ENCODE measurements around the gene STPG4. TPM values are rescaled to one million over a fixed set of nuclear protein-coding genes. Genes with fewer than 3 reads are reported as not detected.
"Not testable (repeated sequence)": the region's sequence is repeated elsewhere in the genome, so short reads cannot be mapped to it uniquely, and the experiment has no call there.

The STPG4 gene
- 0.22 TPM in 1 of 2 replicates, not detected in the other for total RNA-seq

DNA sequence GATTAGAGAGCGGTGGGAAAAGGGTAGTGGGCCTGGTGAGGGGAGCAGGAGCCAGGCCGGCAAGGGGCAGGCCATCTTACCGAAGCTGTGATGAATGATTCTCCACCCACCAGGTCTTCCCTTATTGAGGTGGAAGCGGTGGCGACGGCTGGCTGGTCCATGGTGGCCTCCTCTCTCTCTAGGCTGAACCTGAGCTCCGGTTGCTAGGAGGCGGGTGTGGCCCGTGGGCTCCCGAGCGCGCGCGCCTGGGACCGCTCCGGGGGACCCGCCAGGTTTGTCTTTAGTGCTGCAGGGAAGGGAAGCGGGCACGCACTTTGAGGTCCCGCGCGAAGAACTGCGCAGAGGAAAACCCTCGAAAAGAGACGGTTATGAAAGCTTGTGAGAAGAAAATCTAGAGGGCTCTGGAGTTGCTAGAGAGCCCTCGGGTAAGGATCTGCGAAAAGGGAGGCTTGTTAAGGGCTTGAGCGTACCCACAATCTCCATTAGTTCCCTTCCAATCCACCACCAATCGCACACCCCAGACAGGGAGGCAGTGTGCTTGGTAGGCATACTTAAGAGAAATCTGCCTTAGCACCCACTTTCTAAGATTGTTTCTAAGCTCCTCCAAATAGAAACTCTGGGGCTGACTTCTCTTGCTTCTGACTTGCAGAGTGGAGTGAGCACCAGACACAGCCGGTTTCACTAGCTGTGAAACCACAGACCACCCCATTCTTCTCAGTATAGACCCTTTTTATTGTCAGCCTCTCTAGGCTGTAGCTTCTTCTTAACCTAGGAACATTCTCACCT lies at the start of gene STPG4:
Gene STPG4, minus strand, starts transcription at position 218 of the 786 bp plus-strand sequence. Its CDS starts 57 bp downstream, at position 161.
- intact Hi-C loops (cut with micrococcal nuclease): no loop called here

DNA sequence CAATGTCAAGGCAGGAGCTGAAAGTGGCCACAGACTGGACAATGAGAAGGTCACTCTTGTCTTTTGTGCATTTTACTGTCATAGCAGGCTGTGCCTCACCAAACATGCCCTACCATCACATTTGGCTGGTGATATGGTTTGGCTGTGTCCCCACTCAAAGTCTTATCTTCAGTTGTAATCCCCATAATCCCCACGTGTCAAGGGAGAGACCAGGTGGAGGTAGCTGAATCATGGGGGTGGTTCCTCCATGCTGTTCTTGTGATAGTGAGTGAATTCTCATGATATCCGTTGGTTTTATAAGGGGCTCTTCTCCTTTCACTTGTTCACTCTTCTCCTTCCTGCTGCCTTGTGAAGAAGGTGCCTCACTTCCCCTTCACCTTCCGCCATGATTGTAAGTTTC lies 49.6 kb upstream of the STPG4 start:
- intact Hi-C loops (cut with micrococcal nuclease): no loop called here

DNA sequence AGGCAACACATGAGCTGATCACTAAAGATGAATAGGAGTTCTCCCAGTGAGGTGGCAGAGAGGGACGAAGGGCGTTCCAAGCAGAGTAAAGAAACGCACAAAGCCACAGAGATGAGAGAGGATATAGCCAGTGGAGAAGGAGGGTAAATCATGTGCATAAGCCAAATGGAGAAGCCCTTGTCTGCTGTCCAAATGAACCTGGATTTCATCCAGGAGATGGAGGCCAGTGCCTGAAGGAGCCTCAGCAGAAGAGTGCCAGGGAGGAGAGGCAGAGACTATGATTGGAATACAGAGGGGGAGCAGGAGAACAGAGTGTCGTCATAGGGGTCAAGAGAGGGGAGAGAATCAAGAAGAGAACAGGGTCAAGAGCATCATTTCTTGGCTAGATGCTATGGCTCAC lies 48.9 kb upstream of the STPG4 start:
- intact Hi-C loops (cut with micrococcal nuclease): no loop called here

DNA sequence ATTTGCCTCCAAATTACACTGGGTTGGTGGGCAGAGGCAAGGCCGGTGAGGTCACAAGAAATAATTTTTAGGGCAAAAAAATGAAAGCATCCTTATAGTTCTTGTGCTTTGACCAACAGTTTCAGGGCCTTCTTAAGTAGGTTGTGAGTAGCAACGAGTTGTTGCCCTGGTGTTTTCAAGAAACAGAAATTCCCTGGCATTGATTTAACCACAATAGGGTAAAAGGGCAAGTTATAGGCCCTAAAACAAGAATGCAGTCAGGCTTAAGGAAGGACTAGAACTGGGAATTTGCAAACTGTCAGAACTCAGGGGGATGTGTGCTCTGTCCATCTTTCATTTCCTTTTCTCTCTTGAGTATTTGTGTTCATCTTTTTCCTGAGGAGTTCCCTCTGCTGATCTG lies 46.1 kb upstream of the STPG4 start:
- intact Hi-C loops (cut with micrococcal nuclease): no loop called here

GRCh38 chr2:47198985-47199451 lies 43.9 kb upstream of the STPG4 start:
- intact Hi-C loops (cut with micrococcal nuclease): no loop called here

GRCh38 chr2:47196499-47196898 lies 41.4 kb upstream of the STPG4 start:
- intact Hi-C loops (cut with micrococcal nuclease): no loop called here

- intact Hi-C loops (cut with micrococcal nuclease): no loop called here
These were observed 40.9 kb upstream of the STPG4 start for GRCh38 chr2:47196046-47196445.

- intact Hi-C loops (cut with micrococcal nuclease): no loop called here
These were observed 40.0 kb upstream of the STPG4 start for GRCh38 chr2:47195148-47195547.

DNA sequence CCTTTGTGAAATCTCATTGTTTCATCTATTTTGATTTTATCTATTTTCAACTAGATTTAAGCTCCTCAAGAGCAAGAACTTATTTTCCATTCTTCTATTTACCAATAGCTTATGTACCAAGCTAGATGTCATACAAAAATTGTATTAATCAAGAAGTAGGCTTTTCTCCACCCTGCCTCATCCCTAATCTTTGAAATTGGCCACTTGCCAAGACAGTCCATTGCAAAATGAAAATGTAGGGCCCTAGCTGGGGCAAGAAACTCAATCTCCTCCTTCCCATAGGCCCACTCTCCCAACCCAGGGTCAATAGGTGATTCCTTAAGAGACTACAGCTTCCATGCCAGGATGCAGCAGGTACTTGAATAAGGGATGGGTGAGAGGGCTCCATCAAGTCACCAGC lies 39.3 kb upstream of the STPG4 start:
- intact Hi-C loops (cut with micrococcal nuclease): no loop called here

GRCh38 chr2:47193607-47194006 lies 38.5 kb upstream of the STPG4 start:
- intact Hi-C loops (cut with micrococcal nuclease): no loop called here

DNA sequence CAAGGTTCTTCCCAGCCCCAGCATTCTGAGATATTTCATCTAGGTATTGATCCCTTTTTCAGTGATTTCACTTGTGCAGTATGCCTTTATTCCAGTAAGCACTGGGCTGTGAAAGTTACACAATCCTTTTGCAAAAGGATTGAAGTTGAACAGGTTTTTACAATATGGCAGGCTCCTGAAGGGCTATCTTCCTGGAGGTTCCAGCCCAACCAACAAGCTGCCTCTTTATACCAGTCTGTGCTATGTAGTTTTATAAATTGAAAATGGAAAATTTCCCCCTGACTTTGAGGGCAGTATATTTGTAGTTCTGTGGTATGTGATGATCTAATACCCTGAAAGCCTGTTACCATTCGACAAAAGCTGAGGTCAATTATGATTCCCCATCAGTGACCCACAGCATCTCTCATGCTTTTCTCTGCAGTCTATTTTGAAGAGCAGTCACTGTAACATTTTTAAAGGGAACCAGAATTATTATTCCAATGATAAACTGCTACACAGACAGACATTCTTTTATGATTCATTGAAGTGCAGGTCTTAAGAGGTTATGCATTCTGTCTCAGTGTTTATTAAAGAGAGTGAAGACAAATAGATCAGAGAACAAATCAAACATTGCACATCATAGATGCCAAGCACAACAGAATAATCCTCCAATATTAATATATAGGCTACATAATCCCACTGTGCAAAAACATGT lies 35.2 kb upstream of the STPG4 start:
- intact Hi-C loops (cut with micrococcal nuclease): no loop called here

DNA sequence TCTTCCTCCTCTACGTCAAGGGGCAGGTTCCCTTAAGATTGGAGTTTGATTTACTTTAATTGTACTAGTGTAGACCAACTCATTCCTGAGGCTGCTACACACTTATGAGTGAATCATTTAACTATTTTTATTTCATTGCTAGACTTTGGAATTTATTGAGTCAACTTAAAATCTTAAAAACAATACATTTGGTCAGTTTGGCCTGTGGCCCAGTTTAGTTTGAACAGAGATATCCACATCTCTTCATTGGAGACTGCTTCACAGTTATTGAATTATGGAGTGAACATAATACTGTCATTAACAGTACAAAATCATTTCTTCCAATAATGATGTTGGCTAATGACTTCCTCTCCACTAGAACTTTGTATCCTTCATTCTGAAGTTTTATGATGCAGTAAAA lies 34.5 kb upstream of the STPG4 start:
- intact Hi-C loops (cut with micrococcal nuclease): no loop called here

DNA sequence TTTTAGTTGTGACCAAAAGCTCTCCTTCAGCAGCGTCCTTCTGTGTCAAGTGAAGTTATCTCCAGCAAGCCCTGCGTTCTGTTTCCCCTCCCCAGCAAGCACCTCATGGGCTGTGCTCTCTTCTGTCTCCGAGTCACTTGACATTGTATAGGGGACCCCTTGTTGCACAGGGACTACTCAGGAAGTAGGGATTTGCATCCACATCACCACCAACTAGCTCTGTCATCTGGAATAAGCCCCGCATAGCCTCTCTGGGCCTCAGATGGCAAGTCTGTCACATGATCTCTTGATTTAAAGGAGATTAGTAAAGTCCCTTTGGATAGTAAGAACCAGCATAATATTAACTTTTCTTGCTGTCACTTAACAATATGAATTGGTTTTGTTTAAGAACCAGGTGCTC lies 32.0 kb upstream of the STPG4 start:
- intact Hi-C loops (cut with micrococcal nuclease): no loop called here

DNA sequence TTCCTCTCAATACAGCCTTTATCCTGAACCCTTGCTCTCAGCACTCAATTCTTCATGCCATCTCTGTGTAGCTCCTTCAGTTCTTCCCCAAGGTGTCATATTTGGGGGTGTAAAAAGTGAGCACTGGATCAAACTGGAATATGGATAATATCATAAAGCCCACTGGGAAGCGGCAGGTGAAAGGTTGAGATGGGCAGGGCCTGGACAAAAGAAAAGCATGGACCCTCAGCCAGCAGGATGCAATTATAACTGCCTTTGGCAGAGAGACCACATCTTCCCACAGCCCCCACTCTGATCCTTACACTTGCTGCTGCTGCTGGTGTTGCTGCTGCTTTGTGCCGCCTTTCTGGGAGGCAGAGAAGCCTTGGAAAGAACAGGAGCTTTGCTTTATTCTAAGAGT lies 31.2 kb upstream of the STPG4 start:
- intact Hi-C loops (cut with micrococcal nuclease): no loop called here

DNA sequence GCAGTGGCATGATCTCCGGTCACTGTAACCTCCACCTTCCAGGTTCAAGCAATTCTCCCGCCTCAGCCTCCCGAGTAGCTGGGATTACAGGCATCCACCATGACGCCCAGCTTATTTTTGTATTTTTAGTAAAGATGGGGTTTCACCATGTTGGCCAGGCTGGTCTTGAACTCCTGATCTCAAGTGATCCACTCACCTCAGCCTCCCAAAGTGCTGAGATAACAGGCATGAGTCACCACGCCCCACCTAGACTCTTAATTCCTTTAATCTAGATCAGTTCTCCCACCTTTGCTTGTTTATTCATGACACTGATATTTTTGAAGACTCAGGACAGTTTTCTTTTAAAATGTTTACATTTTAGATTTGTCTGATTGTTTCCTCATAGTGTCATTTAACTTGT lies 30.0 kb upstream of the STPG4 start:
- intact Hi-C loops (cut with micrococcal nuclease): not testable (repeated sequence)

GRCh38 chr2:47181176-47181575 lies 26.1 kb upstream of the STPG4 start:
- intact Hi-C loops (cut with micrococcal nuclease): no loop called here

GRCh38 chr2:47180531-47180930 lies 25.4 kb upstream of the STPG4 start:
- intact Hi-C loops (cut with micrococcal nuclease): no loop called here

DNA sequence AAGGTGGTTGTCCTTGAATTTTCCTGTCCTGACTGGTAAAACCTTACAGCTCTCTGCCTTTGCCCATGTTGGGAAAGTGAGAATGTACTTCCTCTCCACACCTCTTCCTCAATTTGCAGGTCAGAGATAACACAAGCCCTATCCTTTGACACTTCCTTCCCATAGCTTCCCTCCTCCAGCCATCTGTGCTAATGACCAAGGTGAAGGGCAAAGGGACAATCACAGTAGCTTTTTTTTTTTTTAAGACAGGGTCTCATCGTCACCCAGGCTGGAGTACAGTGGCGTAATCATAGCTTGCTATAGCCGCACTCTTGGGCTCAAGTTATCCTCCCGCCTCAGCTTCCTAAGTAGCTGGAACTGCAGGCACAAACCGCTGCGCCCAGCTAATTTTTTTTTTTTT lies 24.3 kb upstream of the STPG4 start:
- intact Hi-C loops (cut with micrococcal nuclease): no loop called here

DNA sequence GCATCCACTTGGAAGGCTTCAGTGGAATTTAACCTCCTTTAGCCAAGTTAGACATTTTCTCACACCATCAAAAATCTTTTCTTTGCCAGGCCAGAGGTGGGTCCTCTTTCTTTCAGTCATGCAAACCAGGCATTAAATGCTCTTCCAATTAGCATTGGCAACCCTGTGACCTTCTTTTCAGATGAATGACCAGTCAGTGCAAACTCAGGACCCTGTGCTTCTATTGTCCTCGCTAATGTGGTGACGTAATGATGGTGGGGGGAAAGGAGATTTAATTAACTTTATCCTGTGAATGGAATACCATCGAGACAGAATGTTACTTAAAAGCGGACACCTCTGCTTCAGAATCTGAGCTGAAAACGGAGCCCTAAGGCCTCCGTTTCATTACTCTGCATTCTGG lies 23.2 kb upstream of the STPG4 start:
- intact Hi-C loops (cut with micrococcal nuclease): no loop called here

DNA sequence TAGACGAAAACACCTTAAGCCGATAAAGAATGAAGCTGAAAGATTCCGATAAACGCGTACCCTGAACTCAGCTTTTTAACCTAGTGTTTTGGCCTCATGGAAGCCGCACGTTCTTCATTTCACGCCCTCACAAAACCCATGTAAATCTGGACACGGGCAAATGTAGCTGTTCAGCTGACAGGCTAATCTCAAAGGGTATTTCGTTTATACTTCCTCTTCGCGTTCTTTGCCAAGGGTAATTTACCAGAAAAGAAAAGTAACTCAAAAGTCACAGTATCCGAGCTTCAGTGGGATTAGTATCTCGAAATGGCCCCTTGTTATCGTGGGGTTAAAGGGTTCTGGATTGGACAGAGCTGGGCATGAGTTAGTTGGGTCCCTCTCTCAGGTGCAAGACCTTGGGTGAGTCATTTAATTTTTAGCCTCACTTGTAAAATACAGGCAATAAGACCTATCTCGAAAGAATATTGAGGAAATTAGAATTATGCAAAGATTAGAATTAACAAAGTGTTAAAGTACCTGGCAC lies 22.0 kb upstream of the STPG4 start:
- intact Hi-C loops (cut with micrococcal nuclease): no loop called here

DNA sequence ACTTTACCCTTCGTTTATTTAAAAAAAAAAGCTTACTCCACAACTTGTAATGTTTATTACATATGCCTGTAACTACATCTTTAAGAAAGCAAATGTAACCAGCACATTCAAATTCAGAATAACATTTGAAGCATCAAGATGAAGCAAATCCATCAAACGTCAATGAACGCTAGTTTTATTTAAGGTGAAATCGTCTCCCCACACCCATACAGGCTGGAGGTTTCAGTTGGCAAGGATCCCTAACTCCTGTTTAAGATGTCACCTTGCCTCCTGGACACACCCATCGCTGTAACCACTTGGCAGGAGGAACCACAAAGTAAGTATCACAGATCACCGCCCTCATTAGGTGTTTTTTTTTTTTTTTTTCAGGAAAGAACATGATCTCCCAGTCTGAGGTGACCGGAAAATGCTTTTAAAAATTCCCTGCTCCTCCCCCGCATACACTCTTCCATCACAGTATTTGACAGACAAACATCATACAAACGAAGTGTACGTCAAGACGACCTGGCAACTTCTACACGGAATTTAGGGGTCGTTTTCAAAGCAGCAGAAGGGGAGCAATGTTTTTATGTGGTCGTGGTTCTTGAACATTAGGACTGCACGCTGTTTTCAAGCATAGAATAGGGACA lies 19.7 kb upstream of the STPG4 start:
- intact Hi-C loops (cut with micrococcal nuclease): loop anchor here (5.0 kb wide), 1 partner anchor 113 kb away; no protein-coding TSS in a partner anchor

Measured in T-helper 1 cell treated with Interleukin-12 subunit alpha and Interleukin-12 subunit beta and Interleukin-4 antibody, amounts not matched to agents 30 ng/mL and 1 ng/mL, for 36 hours (primary cell).